ENCODE results near the gene ACTA2. TPM values are rescaled to one million over a fixed set of nuclear protein-coding genes. Genes with fewer than 3 reads are reported as not detected.

Gene ACTA2
- polyA plus RNA-seq, 1 experiment: 815 TPM

DNA sequence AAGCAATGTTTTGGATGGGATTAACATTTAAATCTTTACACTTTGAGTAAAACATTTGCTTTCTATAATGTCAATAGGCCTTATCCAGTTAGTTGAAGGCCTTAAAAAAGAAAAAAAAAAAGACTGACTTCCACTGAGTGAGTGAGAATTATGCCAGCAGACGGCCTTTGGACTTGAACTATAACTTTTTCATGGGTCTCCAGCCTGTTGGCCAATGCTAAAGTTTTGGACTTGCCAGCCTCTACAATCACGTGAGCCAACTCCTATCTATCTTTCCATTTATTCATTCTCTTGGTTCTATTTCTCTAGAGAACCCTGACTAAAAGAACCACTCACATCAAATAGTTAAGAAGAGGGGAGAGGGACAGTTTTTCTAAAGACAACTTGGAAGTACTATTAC lies 35.3 kb upstream of the ACTA2 start:
- Histone ChIP-seq H3K9me3 (ENCODE audit: control insufficient read depth, insufficient read depth, low read length) (no peaks in the 10 kb centered on the region; the same call in 1 of the 2 replicates), H3K4me3 (ENCODE audit: low read depth, low read length) (no peak overlapping the region), H3K27me3 (ENCODE audit: control insufficient read depth, insufficient read depth, low read length) (no peaks in the 10 kb centered on the region), H3K27ac (ENCODE audit: low read depth, low read length) (no peak overlapping the region)
- no peak for TF ChIP-seq CTCF (IDR thresholded peaks at IDR 0.05; ENCODE audit: low read depth, low read length)
- no peak for DNase-seq (ENCODE audit: low read depth, low spot score)
- CTCF ChIA-PET: interaction anchor here (0.7 to 13.4 kb wide), 29 partner anchors 8 to 424 kb away, joined by 3 to 244 read pairs (median 7); partner anchors contain the start of gene CH25H
- POLR2A ChIA-PET: no interaction called here

DNA sequence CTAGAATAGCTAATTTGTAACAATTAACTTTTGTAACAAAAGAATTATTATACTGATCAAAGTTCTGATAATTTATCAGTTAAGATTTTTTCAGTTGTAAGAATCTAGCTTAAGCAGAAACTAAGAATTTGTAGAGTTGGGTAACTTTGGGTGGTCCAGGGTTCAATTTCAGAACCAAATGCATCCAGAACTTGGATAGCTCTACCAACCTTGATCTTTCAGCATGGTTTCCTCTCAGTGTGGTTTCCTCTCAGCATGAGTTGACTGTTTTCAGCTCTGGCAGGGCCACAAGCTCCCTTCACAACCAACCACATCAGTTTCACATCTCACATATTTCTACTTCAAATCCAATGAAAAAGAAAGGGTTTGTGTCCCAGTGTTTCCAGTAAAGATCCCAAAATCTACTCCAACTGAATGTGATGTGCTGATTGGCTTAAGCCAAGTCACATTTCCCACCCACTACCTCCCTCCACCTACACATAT lies 34.7 kb upstream of the ACTA2 start:
- POLR2A ChIA-PET: no interaction called here
- Histone ChIP-seq H3K27ac (ENCODE audit: low read depth, low read length) (no peak overlapping the region), H3K4me3 (ENCODE audit: low read depth, low read length) (no peak overlapping the region), H3K27me3 (ENCODE audit: control insufficient read depth, insufficient read depth, low read length) (no peaks in the 10 kb centered on the region), H3K9me3 (ENCODE audit: control insufficient read depth, insufficient read depth, low read length) (no peaks in the 10 kb centered on the region; the same call in 1 of the 2 replicates)
- no peak for TF ChIP-seq CTCF (IDR thresholded peaks at IDR 0.05; ENCODE audit: low read depth, low read length)
- no peak for DNase-seq (ENCODE audit: low read depth, low spot score)
- CTCF ChIA-PET: interaction anchor here (0.6 to 13.4 kb wide), 50 partner anchors 9 to 423 kb away, joined by 3 to 244 read pairs (median 5); partner anchors contain the start of genes CH25H and RNLS

GRCh38 chr10:88986549-88987242 lies 34.1 kb upstream of the ACTA2 start:
- ChIA-PET CTCF (interaction anchor here (0.6 to 13.4 kb wide), 50 partner anchors 8 to 423 kb away, joined by 3 to 244 read pairs (median 5); partner anchors contain the start of genes CH25H and RNLS), POLR2A (no interaction called here)
- no peak for DNase-seq (ENCODE audit: low read depth, low spot score)
- no peak overlapping the region for H3K27ac ChIP-seq (ENCODE audit: low read depth, low read length)
- H3K9me3 ChIP-seq (ENCODE audit: control insufficient read depth, insufficient read depth, low read length): no peaks in the 10 kb centered on the region; the same call in 1 of the 2 replicates
- H3K4me3 ChIP-seq (ENCODE audit: low read depth, low read length): no peak overlapping the region
- TF ChIP-seq CTCF (IDR thresholded peaks at IDR 0.05; ENCODE audit: low read depth, low read length): peak; percentile 70
- H3K27me3 ChIP-seq (ENCODE audit: control insufficient read depth, insufficient read depth, low read length): no peaks in the 10 kb centered on the region

DNA sequence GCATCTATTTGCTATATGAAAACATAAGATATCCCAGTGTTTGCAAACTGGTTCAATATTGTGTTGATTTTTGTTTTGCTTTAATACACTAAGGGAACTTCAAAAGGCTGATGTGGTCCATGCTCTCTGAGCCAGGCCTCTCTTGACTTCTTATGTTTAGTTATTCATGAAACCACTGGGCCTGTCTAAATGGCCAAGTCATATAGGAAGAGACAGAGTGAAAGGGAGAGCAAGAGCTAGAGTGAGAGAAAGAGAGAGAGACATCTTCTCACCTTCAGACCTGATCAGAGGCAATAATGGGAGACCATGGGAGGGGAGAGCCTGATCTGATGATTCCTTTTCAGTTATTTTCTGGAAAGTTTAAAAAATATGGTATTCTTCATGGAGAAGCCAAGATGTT lies 32.0 kb upstream of the ACTA2 start:
- DNase-seq (ENCODE audit: low read depth, low spot score): no peak
- CTCF ChIA-PET: interaction anchor here (1.2 kb wide), 2 partner anchors 50 to 149 kb away, joined by 3 to 5 read pairs; no protein-coding TSS in a partner anchor
- POLR2A ChIA-PET: no interaction called here
- H3K27me3 ChIP-seq (ENCODE audit: control insufficient read depth, insufficient read depth, low read length): no peaks in the 10 kb centered on the region
- H3K4me3 ChIP-seq (ENCODE audit: low read depth, low read length): no peak overlapping the region
- H3K27ac ChIP-seq (ENCODE audit: low read depth, low read length): no peak overlapping the region
- H3K9me3 ChIP-seq (ENCODE audit: control insufficient read depth, insufficient read depth, low read length): no peaks in the 10 kb centered on the region
- TF ChIP-seq CTCF (IDR thresholded peaks at IDR 0.05; ENCODE audit: low read depth, low read length): no peak

- no peak for DNase-seq (ENCODE audit: low read depth, low spot score)
- Histone ChIP-seq H3K27me3 (ENCODE audit: control insufficient read depth, insufficient read depth, low read length) (no peaks in the 10 kb centered on the region), H3K9me3 (ENCODE audit: control insufficient read depth, insufficient read depth, low read length) (no peaks in the 10 kb centered on the region), H3K27ac (ENCODE audit: low read depth, low read length) (no peak overlapping the region), H3K4me3 (ENCODE audit: low read depth, low read length) (no peak overlapping the region)
- POLR2A ChIA-PET: no interaction called here
- TF ChIP-seq CTCF (IDR thresholded peaks at IDR 0.05; ENCODE audit: low read depth, low read length): no peak
- CTCF ChIA-PET: interaction anchor here (1.2 kb wide), 1 partner anchor 49 kb away, joined by 3 read pairs; no protein-coding TSS in a partner anchor
These were observed 31.4 kb upstream of the ACTA2 start for GRCh38 chr10:88983939-88984338.
